Measurements from ENCODE around the gene LRRC59.

The LRRC59 gene

GRCh38 chr17:50356892-50357510, 40.3 kb downstream of the LRRC59 start:
- no peak for DNase-seq (ENCODE audit: low spot score)
- TF ChIP-seq, protein P1, sequence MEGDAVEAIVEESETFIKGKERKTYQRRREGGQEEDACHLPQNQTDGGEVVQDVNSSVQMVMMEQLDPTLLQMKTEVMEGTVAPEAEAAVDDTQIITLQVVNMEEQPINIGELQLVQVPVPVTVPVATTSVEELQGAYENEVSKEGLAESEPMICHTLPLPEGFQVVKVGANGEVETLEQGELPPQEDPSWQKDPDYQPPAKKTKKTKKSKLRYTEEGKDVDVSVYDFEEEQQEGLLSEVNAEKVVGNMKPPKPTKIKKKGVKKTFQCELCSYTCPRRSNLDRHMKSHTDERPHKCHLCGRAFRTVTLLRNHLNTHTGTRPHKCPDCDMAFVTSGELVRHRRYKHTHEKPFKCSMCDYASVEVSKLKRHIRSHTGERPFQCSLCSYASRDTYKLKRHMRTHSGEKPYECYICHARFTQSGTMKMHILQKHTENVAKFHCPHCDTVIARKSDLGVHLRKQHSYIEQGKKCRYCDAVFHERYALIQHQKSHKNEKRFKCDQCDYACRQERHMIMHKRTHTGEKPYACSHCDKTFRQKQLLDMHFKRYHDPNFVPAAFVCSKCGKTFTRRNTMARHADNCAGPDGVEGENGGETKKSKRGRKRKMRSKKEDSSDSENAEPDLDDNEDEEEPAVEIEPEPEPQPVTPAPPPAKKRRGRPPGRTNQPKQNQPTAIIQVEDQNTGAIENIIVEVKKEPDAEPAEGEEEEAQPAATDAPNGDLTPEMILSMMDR (IDR thresholded peaks at IDR 0.05; ENCODE audit: extremely low read depth, missing control alignments) = no peak

DNA sequence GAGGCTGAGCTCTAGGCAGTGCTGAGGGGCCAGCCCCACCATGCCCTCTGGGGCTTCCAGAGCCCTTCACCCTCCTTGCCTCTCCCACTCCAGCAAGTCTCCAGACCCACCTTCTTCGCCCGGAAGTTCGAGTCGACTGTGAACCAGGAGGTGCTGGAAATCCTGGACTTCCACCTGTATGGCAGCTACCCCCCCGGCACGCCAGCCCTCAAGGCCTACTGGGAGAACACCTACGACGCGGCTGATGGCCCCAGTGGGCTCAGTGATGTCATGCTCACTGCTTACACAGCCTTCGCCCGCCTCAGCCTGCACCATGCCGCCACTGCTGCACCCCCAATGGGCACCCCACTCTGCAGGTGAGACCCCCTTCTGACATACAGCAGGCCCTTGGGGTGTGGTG, 40.9 kb downstream of the LRRC59 start:
- TF ChIP-seq, protein P1 (IDR thresholded peaks at IDR 0.05; ENCODE audit: extremely low read depth, missing control alignments) = no peak

GRCh38 chr17:50355701-50356341, 41.5 kb downstream of the LRRC59 start:
- no peak for DNase-seq (ENCODE audit: low spot score)
- TF ChIP-seq, protein P1 (IDR thresholded peaks at IDR 0.05; ENCODE audit: extremely low read depth, missing control alignments) = no peak

More for the DNA sequence above, 40.9 kb downstream of the LRRC59 start:
- DNase-seq (ENCODE audit: low spot score) = no peak

DNA sequence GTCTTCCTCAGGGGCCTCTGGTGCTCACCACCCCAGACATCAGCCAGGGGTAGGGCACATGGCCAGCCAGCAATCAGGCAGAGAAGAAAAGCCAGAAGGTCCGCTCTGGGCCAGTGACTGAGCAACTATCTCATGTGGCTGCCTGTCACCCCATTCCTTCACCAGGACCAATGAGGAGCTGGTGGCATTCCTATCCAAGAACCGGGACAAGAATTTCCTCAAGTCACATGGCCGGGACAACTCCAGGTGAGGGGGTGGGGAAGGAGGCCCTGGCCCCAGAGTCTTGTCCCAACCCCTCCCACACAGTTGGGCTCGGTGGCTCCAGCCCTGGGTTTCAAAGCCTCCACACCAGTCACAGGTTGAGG, 42.0 kb downstream of the LRRC59 start:
- no peak for DNase-seq (ENCODE audit: low spot score)
- TF ChIP-seq, protein P1 (IDR thresholded peaks at IDR 0.05; ENCODE audit: extremely low read depth, missing control alignments) = no peak

GRCh38 chr17:50354776-50355175, 42.5 kb downstream of the LRRC59 start:
- TF ChIP-seq, protein P1 (IDR thresholded peaks at IDR 0.05; ENCODE audit: extremely low read depth, missing control alignments) = no peak
- DNase-seq (ENCODE audit: low spot score) = no peak

DNA sequence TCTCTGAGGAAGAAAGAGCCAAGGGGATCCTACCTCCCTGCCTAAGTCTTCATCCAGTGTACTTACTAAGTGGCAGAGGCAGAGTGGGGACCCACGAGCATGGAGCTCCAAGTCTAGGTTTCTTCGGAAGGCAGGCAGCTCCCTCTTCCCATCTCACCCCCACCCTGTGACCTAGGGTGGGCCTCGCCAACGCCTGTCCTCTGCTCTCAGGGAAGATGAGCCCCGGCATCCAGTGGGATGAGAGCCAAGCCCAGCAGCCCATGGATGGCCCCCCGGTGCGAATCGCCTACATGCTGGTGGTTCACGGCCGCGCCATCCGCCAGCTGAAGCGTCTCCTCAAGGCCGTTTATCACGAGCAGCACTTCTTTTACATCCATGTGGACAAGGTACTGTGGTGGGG, 43.1 kb downstream of the LRRC59 start:
- TF ChIP-seq, protein P1 (IDR thresholded peaks at IDR 0.05; ENCODE audit: extremely low read depth, missing control alignments) = no peak
- DNase-seq (ENCODE audit: low spot score) = no peak

DNA sequence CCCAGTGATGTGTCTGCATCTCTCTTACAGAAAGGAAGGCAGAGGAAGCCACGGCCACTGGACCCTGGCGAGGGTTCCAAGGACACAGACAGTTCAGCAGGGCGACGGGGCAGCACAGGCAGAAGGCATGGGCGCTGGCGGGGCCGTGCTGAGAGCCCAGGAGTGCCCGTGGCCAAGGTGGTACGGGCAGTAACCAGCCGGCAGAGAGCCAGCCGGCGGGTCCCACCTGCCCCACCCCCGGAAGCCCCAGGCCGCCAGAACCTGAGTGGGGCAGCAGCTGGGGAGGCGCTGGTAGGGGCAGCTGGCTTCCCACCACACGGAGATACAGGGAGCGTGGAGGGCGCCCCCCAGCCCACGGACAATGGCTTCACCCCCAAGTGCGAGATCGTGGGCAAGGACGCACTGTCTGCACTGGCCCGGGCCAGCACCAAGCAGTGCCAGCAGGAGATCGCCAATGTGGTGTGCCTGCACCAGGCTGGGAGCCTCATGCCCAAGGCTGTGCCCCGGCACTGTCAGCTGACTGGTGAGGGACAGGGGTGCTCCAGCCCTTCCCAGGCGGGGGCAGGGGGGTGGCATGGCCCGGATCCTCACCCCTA, 43.6 kb downstream of the LRRC59 start:
- peak; percentile 13 for DNase-seq (ENCODE audit: low spot score)
- TF ChIP-seq, protein P1 (IDR thresholded peaks at IDR 0.05; ENCODE audit: extremely low read depth, missing control alignments) = no peak
